Bronchial epithelial cell (primary cell): ENCODE data around the gene IQCB1. TPM values are rescaled to one million over a fixed set of nuclear protein-coding genes. Genes with fewer than 3 reads are reported as not detected.
A peak's percentile ranks its signal among the peaks of the same experiment; 100 is the strongest.
"Not testable (repeated sequence)": the region's sequence is repeated elsewhere in the genome, so short reads cannot be mapped to it uniquely, and the experiment has no call there.

Experiments used
- DNase-seq: peaks from one replicate; pipeline ENCODE4 v3.0.0-alpha.2; 2010; ENCODE audit warnings: low read depth
- FAIRE-seq: peaks from 2 replicates; lab custom pipeline; 2011; peaks lifted over from hg19 to GRCh38; lab: Jason Lieb, UNC
- H3K27me3 ChIP-seq: 2 replicates; pipeline ENCODE4 v1.5.1; 2011; ENCODE audit warnings: low read length; ENCODE audit not compliant: control insufficient read depth, insufficient read depth
- H3K36me3 ChIP-seq: 2 replicates; pipeline ENCODE4 v1.5.1; 2011; ENCODE audit warnings: low read length; ENCODE audit not compliant: control insufficient read depth, insufficient read depth
- H3K4me3 ChIP-seq: 2 replicates; pipeline ENCODE4 v1.5.1; 2011; ENCODE audit warnings: mild to moderate bottlenecking, low read depth, low read length, control low read depth
- CTCF ChIP-seq: IDR thresholded peaks from 2 replicates; pipeline ENCODE4 v1.5.1; 2011; ENCODE audit warnings: mild to moderate bottlenecking, moderate library complexity, low read length, control low read depth, inconsistent platforms; ENCODE audit not compliant: insufficient read depth, severe bottlenecking
- total RNA-seq: library from RNA; depleted of rRNA; stranded (reverse); fragments of >200 nt; gene quantifications from 2 replicates; pipeline ENCODE4 v1.2.1, GENCODE V29; 2014

IQCB1 gene
- total RNA-seq, 1 donor from 2014 or later, result 34.0 TPM

GRCh38 chr3:121749276-121750086, 85.4 kb downstream of the IQCB1 start, which contains the start of gene GOLGB1:
TSS of gene GOLGB1 (minus strand) at chr3:121749741. CDS start at chr3:121730971, 18,770 bp downstream.
- no peaks in the 10 kb centered on the region for H3K36me3 ChIP-seq
- FAIRE-seq (peak; percentile 100), DNase-seq (peak; percentile 100)
- no peaks in the 10 kb centered on the region for H3K27me3 ChIP-seq
- H3K4me3 ChIP-seq, result peak within 1 kb of the TSS; percentile 85
- TF ChIP-seq CTCF, result no peak

DNA sequence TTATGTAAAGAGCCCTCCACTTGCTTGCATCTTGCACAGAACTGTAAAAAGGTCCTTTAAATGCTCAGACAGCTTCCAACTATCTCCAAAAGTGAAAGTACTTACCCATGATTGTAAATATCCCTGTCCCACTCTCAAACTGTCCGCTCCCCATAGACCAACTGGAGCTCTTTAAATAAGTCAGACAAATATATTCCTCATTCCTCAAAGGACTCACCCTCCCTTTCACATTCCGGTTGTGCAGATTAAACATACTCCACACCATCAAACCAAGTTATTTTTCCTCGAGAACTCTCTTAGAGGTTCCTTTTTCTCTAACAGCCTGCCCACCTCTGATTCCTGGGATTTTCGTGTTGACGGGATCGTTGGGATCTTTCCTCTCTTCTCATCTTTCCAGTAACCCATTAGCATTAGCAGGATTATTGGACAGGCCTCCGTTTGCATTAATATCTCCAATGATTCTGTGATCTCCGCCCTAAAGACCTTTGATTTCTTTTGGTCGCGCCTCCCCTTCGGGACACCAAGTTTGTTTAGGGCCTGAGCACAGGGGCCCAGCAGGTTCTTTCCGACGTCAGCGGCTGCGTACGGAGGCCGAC, 86.1 kb downstream of the IQCB1 start:
- no peak for TF ChIP-seq CTCF
- Histone ChIP-seq H3K4me3 (peak overlapping the region; percentile 85), H3K36me3 (no peaks in the 10 kb centered on the region), H3K27me3 (no peaks in the 10 kb centered on the region)
- no peak for FAIRE-seq
- peak; percentile 54 for DNase-seq

- DNase-seq (no peak), FAIRE-seq (no peak)
- peak overlapping the region; percentile 85 for H3K4me3 ChIP-seq
- H3K27me3 ChIP-seq, result no peaks in the 10 kb centered on the region
- no peak for TF ChIP-seq CTCF
- no peaks in the 10 kb centered on the region for H3K36me3 ChIP-seq
These were observed 86.9 kb downstream of the IQCB1 start for GRCh38 chr3:121747976-121748375.

GRCh38 chr3:121743106-121743505, 91.8 kb downstream of the IQCB1 start:
- H3K27me3 ChIP-seq, DNase-seq, H3K36me3 ChIP-seq, H3K4me3 ChIP-seq, FAIRE-seq: not testable (repeated sequence)

GRCh38 chr3:121740896-121741295, 94.0 kb downstream of the IQCB1 start:
- DNase-seq (no peak), FAIRE-seq (no peak)
- H3K4me3 ChIP-seq, result no peak overlapping the region
- no peaks in the 10 kb centered on the region for H3K27me3 ChIP-seq
- H3K36me3 ChIP-seq, result no peaks in the 10 kb centered on the region
- no peak for TF ChIP-seq CTCF

DNA sequence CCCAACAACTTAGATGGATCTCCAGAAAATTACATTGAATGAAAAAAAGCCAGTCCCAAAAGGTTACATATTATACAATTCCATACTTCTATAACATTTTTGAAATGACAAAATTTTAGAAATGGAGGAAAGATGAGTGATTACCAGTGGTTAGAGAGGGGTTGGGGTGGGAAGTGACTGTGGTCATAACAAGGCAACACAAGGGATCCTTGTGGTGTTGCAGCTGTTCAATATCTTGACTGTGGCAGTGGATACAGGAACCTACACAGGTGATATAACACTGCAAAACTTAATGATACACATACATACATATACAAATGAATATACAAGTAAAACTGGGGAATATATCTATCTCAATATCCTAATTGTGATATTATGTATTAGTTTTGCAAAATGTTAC, 95.0 kb downstream of the IQCB1 start:
- DNase-seq (no peak), FAIRE-seq (no peak)
- TF ChIP-seq CTCF, result no peak
- Histone ChIP-seq H3K4me3 (no peak overlapping the region), H3K27me3 (no peaks in the 10 kb centered on the region), H3K36me3 (no peaks in the 10 kb centered on the region)
